HCT116 (cell line): ENCODE data around the gene KDM6B. TPM values are rescaled to one million over a fixed set of nuclear protein-coding genes. Genes with fewer than 3 reads are reported as not detected.

Source experiments
- ATAC-seq: fragments of 200-7000 bp; cut with Tn5 transposase; 2 replicates; pipeline ENCODE4 v1.9.1; 2020; ENCODE audit warnings: mild to moderate bottlenecking, moderate library complexity
- BruUV-seq: library from RNA; stranded (reverse); fragments of 400-500 nt; replicated peaks from 2 replicates; lab custom pipeline; 2021; lab: Mats Ljungman, UMichigan
- CTCF ChIA-PET: fragments of 300-600 bp; sonication (Branson Sonifier 250); formaldehyde crosslinking; loops from one replicate; lab custom pipeline; 2021; ENCODE audit warnings: antibody characterized with exemption; lab: Charles Lee
- POLR2A ChIA-PET: fragments of 300-600, 350-600 bp; sonication (Branson Sonifier 250); formaldehyde crosslinking; loops from one replicate; lab custom pipeline; 2021; ENCODE audit warnings: antibody characterized with exemption; lab: Charles Lee
- RAD21 ChIA-PET, 2 experiments: fragments of 300-600 bp; sonication (Branson Sonifier 250); formaldehyde crosslinking; loops; one replicate each; lab custom pipeline; 2023; ENCODE audit warnings: low total read pairs in 2 of 2; ENCODE audit not compliant: uncharacterized antibody in 2 of 2, unreplicated experiment in 2 of 2, low non-redundant PET in 1 of 2; lab: Charles Lee
- DNase-seq: peaks from one replicate; pipeline ENCODE4 v3.0.0-alpha.2; 2010; ENCODE audit warnings: low read depth, low spot score
- H2AFZ ChIP-seq: fragments of 200-600 bp; shearing (Covaris generic), sonication (generic); 2 replicates; pipeline ENCODE4 v1.6.1; 2017; ENCODE audit warnings: low read depth, mixed run types, mixed read lengths, antibody characterized with exemption, low read length; ENCODE audit not compliant: poor library complexity, severe bottlenecking
- H3K27ac ChIP-seq: 2 replicates; pipeline ENCODE4 v1.5.1; 2012; ENCODE audit warnings: low read depth, low read length
- H3K27me3 ChIP-seq: fragments of 200-600 bp; sonication (generic); 2 replicates; pipeline ENCODE4 v1.6.1; 2016; ENCODE audit warnings: mixed run types, low read length, mixed read lengths; ENCODE audit not compliant: insufficient read depth
- H3K36me3 ChIP-seq, 2 experiments: fragments of 200-500 bp in 1 of 2; fragments of 200-600 bp in 1 of 2; sonication (Bioruptor generic) in 1 of 2; sonication (generic) in 1 of 2; 2 replicates each; pipeline versions ENCODE4 v1.5.1 to v1.6.1; 2014 to 2016; ENCODE audit warnings: low read length in 2 of 2, inconsistent platforms in 1 of 2, mixed read lengths in 1 of 2, mixed run types in 1 of 2; ENCODE audit not compliant: insufficient read depth in 2 of 2, control insufficient read depth in 1 of 2
- H3K4me1 ChIP-seq, 2 experiments: fragments of 200-600 bp in 1 of 2; sonication (generic) in 1 of 2; 2 replicates each; pipeline versions ENCODE4 v1.5.1 to v1.6.1; 2012 to 2017; ENCODE audit warnings: low read length in 2 of 2, inconsistent platforms in 1 of 2, mild to moderate bottlenecking in 1 of 2, mixed read lengths in 1 of 2, mixed run types in 1 of 2, moderate library complexity in 1 of 2; ENCODE audit not compliant: insufficient read depth in 2 of 2, control insufficient read depth in 1 of 2
- H3K4me2 ChIP-seq: fragments of 200-600 bp; sonication (generic); 2 replicates; pipeline ENCODE4 v1.6.1; 2017; ENCODE audit warnings: mixed run types, low read length, mixed read lengths
- H3K4me3 ChIP-seq, 2 experiments: fragments of 200-600 bp in 1 of 2; sonication (generic) in 1 of 2; replicated peaks in 1 of 2; 2 replicates each; pipeline ENCODE4 v1.5.1; 2011 to 2016; ENCODE audit warnings: low read length in 2 of 2, control low read depth in 1 of 2, low read depth in 1 of 2, mild to moderate bottlenecking in 1 of 2, mixed read lengths in 1 of 2, mixed run types in 1 of 2
- H3K79me2 ChIP-seq: fragments of 200-600 bp; sonication (generic); 2 replicates; pipeline ENCODE4 v1.6.1; 2017; ENCODE audit warnings: mild to moderate bottlenecking, mixed run types, low read length, moderate library complexity, mixed read lengths; ENCODE audit not compliant: insufficient read depth
- H3K9ac ChIP-seq: fragments of 200-600 bp; sonication (generic); 2 replicates; pipeline ENCODE4 v1.6.1; 2016; ENCODE audit warnings: low read length, mixed read lengths
- H3K9me2 ChIP-seq: fragments of 200-600 bp; sonication (generic), shearing (Covaris generic); 2 replicates; pipeline ENCODE4 v1.6.1; 2017; ENCODE audit warnings: mixed run types, mild to moderate bottlenecking, moderate library complexity; ENCODE audit not compliant: insufficient read depth
- H3K9me3 ChIP-seq, 2 experiments: fragments of 200-500 bp in 1 of 2; fragments of 200-600 bp in 1 of 2; sonication (Bioruptor generic) in 1 of 2; sonication (generic) in 1 of 2; 2 replicates each; pipeline ENCODE4 v1.6.1; 2014 to 2017; ENCODE audit warnings: low read length in 2 of 2, mixed read lengths in 2 of 2, inconsistent platforms in 1 of 2, low read depth in 1 of 2, mild to moderate bottlenecking in 1 of 2, mixed run types in 1 of 2, moderate library complexity in 1 of 2; ENCODE audit not compliant: control insufficient read depth in 1 of 2, insufficient read depth in 1 of 2
- H4K20me1 ChIP-seq: fragments of 200-600 bp; sonication (generic), shearing (Covaris generic); 2 replicates; pipeline ENCODE4 v1.6.1; 2017; ENCODE audit warnings: mixed run types, mild to moderate bottlenecking, moderate library complexity; ENCODE audit not compliant: insufficient read depth
- CBX3 ChIP-seq: IDR thresholded peaks from 2 replicates; pipeline ENCODE4 v1.6.1; 2012; ENCODE audit warnings: low read depth
- EZH2 ChIP-seq: fragments of 200-600 bp; sonication (generic); IDR thresholded peaks from 2 replicates; pipeline ENCODE4 v1.6.1; 2017; ENCODE audit warnings: antibody characterized with exemption, mixed run types
- EZH2phosphoT487 ChIP-seq: fragments of 200-600 bp; IDR thresholded peaks from 2 replicates; pipeline ENCODE4 v1.6.1; 2018; ENCODE audit warnings: antibody characterized with exemption, borderline replicate concordance
- JUND ChIP-seq: IDR thresholded peaks from 2 replicates; pipeline ENCODE4 v1.6.1; 2012
- POLR2AphosphoS5 ChIP-seq: IDR thresholded peaks from 2 replicates; pipeline ENCODE4 v1.6.1; 2011; ENCODE audit warnings: mild to moderate bottlenecking, low read depth, low read length, moderate library complexity
- SIN3A ChIP-seq: IDR thresholded peaks from 2 replicates; pipeline ENCODE4 v1.6.1; 2012; ENCODE audit warnings: low read depth
- ZFX ChIP-seq: fragments of 450-650 bp; IDR thresholded peaks from 2 replicates; pipeline ENCODE4 v1.6.1; 2017
- intact Hi-C: fragments of 100-400 bp; cut with micrococcal nuclease; formaldehyde crosslinking; loops from 2 replicates; pipeline ENCODE4 v1.10.0; 2022
- total RNA-seq: library from RNA; stranded (reverse); gene quantifications from one replicate; pipeline ENCODE4 v1.2.1, GENCODE V29; 2021; ENCODE audit not compliant: unreplicated experiment
- TF ChIP-seq, protein P1 (sequence below), 3 experiments: fragments of 200-600 bp in 1 of 3; sonication (generic) in 1 of 3; IDR thresholded peaks in 2 of 3; conservative IDR thresholded peaks in 1 of 3; 2 replicates each; pipeline ENCODE4 v1.5.1; 2012 to 2017; ENCODE audit warnings: low read depth in 2 of 3, low read length in 2 of 3, antibody characterized with exemption in 1 of 3, borderline replicate concordance in 1 of 3, control low read depth in 1 of 3, mild to moderate bottlenecking in 1 of 3, mixed read lengths in 1 of 3, mixed run types in 1 of 3, moderate library complexity in 1 of 3; ENCODE audit not compliant: insufficient read depth in 1 of 3
- TF ChIP-seq, protein P2 (sequence below): IDR thresholded peaks from 2 replicates; pipeline ENCODE4 v1.6.1; 2012
- TF ChIP-seq, protein P3 (sequence below): IDR thresholded peaks from 2 replicates; pipeline ENCODE4 v1.6.1; 2012

KDM6B gene
- total RNA-seq, 1 experiment from 2014 or later = 42.1 TPM

DNA sequence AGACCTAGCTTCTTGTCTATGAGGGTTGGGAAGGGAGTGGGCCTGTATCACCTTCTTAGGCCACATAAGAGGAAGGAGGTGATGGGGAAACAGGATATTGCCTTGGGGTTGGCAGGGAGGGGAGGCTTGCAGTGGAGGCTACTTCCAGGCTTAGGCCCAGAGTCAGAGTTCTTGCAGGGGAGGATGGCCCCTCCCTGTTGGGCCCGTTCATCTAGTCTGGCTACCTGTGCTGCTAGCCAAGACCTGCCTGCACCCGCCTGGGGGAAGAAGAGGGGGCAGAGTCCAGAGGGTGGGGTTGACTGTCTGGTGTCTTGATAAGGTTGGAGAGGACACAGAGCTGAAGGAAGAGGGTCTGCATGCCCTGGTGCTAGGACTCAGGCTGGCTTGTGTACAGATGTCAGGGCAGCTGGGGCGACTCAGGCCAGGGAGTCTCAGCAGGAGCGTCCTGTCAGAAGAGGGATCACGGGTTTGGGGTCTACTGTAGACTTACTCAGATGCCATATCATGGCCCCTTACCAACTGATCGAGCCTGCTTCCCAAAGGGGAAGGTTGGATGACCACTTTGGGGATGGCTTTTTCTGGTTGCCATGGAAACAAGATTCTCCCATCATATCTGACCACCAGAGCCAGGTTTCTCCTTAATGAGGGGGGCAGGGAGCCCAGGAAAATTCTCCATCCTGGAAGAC lies 5.3 kb downstream of the KDM6B start:
- TF ChIP-seq POLR2AphosphoS5 = peak; percentile 11
- TF ChIP-seq, protein P1, sequence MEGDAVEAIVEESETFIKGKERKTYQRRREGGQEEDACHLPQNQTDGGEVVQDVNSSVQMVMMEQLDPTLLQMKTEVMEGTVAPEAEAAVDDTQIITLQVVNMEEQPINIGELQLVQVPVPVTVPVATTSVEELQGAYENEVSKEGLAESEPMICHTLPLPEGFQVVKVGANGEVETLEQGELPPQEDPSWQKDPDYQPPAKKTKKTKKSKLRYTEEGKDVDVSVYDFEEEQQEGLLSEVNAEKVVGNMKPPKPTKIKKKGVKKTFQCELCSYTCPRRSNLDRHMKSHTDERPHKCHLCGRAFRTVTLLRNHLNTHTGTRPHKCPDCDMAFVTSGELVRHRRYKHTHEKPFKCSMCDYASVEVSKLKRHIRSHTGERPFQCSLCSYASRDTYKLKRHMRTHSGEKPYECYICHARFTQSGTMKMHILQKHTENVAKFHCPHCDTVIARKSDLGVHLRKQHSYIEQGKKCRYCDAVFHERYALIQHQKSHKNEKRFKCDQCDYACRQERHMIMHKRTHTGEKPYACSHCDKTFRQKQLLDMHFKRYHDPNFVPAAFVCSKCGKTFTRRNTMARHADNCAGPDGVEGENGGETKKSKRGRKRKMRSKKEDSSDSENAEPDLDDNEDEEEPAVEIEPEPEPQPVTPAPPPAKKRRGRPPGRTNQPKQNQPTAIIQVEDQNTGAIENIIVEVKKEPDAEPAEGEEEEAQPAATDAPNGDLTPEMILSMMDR (IDR thresholded peaks at IDR 0.05 in 2 of 3, conservative IDR thresholded peaks at IDR 0.05 in 1 of 3; ENCODE audit: borderline replicate concordance in 1 of 3, insufficient read depth in 1 of 3, low read depth in 2 of 3, low read length in 2 of 3) = no peak
- Histone ChIP-seq H3K36me3 (peaks cover 0 to 3% of the 10 kb centered on the region in 2 experiments; a peak in 1 of 4 replicates), H3K79me2 (peaks cover 46% of the 10 kb centered on the region), H3K9ac (peak overlapping the region; percentile 23; the same call in 1 of the 2 replicates), H3K4me1 (peaks cover 35 to 72% of the 10 kb centered on the region in 2 experiments), H4K20me1 (no peaks in the 10 kb centered on the region), H3K27ac (peak overlapping the region; percentile 59), H3K27me3 (no peaks in the 10 kb centered on the region), H3K9me2 (no peaks in the 10 kb centered on the region), H3K9me3 (no peaks in the 10 kb centered on the region), H3K4me3 (no peak overlapping the region), H3K4me2 (peak overlapping the region; percentile 99), H2AFZ (no peak overlapping the region)
- no TSS peak for BruUV-seq
- DNase-seq (no peak), ATAC-seq (no peak)
- intact Hi-C loops = loop anchor here (5.0 kb wide), 1 partner anchor 257 kb away; the partner anchor contains the start of gene MPDU1
- ChIA-PET POLR2A (interaction anchor here (0.7 to 3.9 kb wide), 3 partner anchors 12 to 76 kb away, joined by 3 to 13 read pairs (median 11); partner anchors contain the start of genes NAA38 and RNF227), RAD21 (no interaction called here), CTCF (interaction anchor here (2.3 kb wide), 1 partner anchor 96 kb away, joined by 8 read pairs; no protein-coding TSS in a partner anchor)

DNA sequence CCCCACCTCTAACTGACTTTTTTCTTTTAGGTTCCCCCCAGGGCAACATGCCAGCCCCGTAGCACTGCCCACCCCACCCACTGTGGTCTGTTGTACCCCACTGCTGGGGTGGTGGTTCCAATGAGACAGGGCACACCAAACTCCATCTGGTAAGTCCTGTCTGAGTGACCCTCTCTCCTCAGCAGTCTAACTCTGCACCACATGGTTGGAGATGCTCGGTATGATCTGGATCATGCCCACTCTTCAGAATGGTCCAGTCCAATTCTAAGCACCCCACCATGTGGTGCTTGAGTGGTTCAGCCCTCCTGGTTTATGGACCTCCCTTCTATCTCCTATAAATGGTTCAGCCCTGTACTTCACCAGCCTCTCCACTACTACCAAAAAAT lies 5.9 kb downstream of the KDM6B start:
- ChIA-PET RAD21 (no interaction called here), CTCF (no interaction called here), POLR2A (interaction anchor here (3.9 kb wide), 1 partner anchor 11 kb away, joined by 11 read pairs; no protein-coding TSS in a partner anchor)
- Histone ChIP-seq H3K4me1 (peaks cover 35 to 67% of the 10 kb centered on the region in 2 experiments), H3K79me2 (peaks cover 49% of the 10 kb centered on the region), H3K9me2 (no peaks in the 10 kb centered on the region), H2AFZ (no peak overlapping the region), H3K36me3 (peaks cover 0 to 3% of the 10 kb centered on the region in 2 experiments; a peak in 1 of 4 replicates), H3K4me3 (no peak overlapping the region), H3K27ac (peak overlapping the region; percentile 97; the same call in 1 of the 2 replicates), H4K20me1 (no peaks in the 10 kb centered on the region), H3K9ac (peak overlapping the region; percentile 99; the same call in 1 of the 2 replicates), H3K9me3 (no peaks in the 10 kb centered on the region), H3K27me3 (no peaks in the 10 kb centered on the region), H3K4me2 (peak overlapping the region; percentile 99)
- intact Hi-C loops = loop anchor here (5.0 kb wide), 2 partner anchors 98 to 258 kb away; partner anchors contain the start of gene MPDU1
- DNase-seq (no peak), ATAC-seq (no peak)
- TF ChIP-seq, protein P2, sequence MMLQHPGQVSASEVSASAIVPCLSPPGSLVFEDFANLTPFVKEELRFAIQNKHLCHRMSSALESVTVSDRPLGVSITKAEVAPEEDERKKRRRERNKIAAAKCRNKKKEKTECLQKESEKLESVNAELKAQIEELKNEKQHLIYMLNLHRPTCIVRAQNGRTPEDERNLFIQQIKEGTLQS = no peak
- TF ChIP-seq EZH2phosphoT487 (no peak), ZFX (no peak), CBX3 (no peak), EZH2 (no peak), POLR2AphosphoS5 (no peak), JUND (no peak), SIN3A (no peak)
- TF ChIP-seq, protein P3, sequence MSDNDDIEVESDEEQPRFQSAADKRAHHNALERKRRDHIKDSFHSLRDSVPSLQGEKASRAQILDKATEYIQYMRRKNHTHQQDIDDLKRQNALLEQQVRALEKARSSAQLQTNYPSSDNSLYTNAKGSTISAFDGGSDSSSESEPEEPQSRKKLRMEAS = no peak
- BruUV-seq = no TSS peak
